GM19043 (cell line): ENCODE results near the gene NR2F1-AS1.
"Not testable (repeated sequence)": the region's sequence is repeated elsewhere in the genome, so short reads cannot be mapped to it uniquely, and the experiment has no call there.

Source experiments
- ATAC-seq: cut with Tn5 transposase; IDR thresholded peaks from one replicate; pipeline ENCODE4 v1.9.1; 2021; ENCODE audit warnings: low read depth; ENCODE audit not compliant: unreplicated experiment

NR2F1-AS1 gene

DNA sequence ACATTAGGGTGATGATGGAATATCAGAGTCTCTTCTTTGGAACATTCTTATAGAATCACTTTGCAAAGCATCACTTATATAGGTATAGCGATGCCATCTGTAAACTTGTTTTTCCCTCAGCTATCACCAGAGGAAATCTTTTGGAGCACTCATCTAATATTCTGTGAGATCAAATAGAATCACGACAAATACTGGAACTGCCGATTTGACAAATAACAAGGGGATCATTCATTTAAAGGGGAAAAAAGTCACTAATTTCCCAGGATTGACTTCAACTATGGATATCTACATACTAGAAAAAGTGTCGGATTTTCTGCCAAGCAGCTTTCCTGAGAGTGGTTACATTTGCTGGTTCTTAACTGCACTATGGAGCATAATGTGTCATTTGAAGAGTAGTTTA, 178.6 kb downstream of the NR2F1-AS1 start:
- ATAC-seq: no peak

DNA sequence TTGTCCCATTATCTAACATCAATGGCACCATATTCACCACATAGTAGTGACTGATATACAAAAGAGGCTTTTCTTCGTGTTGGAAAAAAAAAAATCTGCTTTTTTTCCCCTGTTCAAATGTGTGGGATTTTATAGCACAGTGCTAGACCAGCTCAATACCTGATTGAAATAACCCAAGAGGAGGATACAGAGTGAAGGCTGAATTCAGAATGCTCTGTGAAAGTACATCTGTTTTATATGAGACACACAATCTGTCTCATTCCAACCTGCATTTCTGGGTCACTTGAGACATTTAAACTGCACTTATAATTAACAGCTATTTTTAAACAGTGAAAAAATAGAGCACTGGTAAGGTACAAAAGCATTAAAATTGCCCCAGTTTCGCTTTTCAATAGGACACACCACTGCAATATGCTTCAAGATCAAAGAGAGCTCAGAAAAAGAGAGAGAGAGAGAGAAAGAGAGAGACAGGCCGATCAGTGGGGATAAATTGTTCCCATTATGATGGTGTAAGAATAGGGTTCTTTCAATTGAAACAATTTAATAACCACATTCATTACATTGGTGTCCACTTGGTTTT, 179.3 kb downstream of the NR2F1-AS1 start:
- no peak for ATAC-seq

DNA sequence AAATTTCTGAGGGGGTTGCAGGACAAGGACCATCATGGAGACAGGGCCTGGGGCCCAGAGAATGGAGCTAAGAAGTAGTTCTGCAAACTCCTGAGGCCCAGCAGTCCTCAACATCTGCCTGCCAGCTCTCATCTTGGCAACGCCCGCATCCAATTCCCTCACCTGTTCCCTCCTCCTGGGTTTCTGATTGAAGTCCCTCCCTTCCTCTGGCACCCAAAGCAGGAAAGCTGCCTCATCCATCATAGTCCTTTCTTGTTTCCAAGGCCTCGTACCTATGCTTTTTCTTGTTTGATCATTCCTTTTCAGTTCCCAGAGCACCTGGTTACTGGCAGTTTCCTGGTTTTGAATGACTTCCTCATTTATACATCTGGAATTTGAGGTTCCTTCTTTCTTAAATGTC, 181.3 kb downstream of the NR2F1-AS1 start:
- ATAC-seq: no peak

DNA sequence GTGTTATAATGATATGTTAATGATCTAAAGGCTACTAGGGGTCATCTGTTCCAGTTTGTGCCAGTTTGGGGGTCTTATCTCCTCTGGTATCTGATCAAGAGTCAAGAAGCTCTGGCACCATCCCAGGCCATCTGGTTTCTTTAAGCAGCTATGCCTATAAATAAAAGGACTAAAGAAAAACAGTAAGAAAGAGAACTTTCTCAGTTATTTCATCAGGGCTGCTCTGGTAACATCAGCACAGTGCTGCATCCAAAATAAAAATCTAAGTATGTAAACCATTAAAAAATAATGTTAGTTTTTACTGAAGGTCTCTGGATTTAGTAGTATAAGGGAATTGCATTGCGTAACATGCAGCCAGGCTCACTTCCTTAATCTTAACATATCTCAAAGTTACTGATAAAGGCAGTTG, 185.0 kb downstream of the NR2F1-AS1 start:
- no peak for ATAC-seq

DNA sequence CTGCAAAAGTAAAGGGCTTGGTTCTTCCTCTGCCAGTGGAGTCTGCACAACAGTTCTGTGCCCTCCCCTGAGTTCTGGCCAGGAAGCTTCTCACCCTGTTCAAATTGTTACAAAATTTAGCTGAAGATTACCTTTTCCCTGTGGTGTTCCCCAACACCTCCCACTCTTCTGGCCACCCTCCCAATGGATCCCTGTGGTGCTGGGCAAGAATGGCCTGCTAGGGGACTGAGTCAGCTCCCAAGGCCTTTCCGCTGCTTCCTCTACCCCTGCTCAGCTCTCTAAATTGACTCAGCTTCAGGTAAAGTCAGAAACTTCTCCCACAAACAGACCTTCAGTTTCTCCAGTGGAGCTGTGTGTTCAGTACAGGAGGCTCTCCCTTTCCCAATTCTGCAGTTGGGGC, 186.0 kb downstream of the NR2F1-AS1 start:
- ATAC-seq: no peak

DNA sequence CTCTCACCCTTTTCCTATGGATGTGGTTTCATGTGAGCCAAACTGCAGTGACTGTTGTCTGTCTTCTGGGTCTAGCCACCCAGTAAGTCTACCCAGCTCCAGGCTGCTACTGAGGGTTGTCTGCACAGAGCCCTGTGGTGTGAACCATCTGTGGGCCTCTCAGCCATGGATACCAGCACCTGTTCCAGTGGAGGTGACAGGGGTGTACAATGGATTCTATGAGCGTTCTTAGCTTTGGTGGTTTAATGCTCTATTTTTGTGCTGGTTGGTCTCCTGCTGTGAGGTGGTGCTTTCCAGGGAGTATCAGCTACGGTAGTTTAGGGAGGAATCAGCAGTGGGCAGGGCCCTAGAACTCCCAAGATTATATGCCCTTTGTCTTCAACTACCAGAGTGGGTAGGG, 186.7 kb downstream of the NR2F1-AS1 start:
- ATAC-seq: no peak

DNA sequence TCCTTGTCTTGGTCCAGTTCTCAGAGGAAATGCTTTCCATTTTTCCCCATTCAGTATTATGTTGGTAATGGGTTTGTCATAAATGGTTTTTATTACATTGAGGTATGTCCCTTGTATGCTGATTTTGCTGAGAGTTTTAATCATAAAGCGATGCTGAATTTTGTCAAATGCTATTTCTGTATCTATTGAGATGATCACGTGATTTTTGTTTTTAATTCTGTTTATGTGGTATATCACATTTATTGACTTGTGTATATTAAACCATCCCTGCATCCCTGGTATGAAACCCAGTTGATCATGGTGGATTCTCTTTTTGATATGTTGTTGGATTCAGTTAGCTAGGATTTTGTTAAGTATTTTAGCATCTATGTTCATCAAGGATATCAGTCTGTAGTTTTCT, 189.8 kb downstream of the NR2F1-AS1 start:
- not testable (repeated sequence) for ATAC-seq

DNA sequence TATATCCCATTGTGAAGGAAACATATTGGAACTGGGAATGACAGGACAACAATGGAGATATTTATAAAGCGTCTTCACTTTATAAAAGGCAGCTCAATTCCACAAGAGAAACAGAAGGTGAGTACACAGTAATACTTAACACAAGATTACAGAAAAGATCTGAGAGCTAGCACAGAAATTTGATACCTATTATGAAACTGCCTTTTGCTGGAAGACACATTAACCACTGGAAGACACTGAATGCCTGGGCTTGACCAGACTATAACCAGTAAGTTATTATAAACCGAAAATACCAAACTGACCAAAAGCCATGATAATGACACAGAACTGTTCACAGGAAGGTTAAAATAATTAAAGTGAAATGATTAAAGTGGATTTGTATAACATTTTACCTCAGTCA, 195.4 kb downstream of the NR2F1-AS1 start:
- no peak for ATAC-seq

DNA sequence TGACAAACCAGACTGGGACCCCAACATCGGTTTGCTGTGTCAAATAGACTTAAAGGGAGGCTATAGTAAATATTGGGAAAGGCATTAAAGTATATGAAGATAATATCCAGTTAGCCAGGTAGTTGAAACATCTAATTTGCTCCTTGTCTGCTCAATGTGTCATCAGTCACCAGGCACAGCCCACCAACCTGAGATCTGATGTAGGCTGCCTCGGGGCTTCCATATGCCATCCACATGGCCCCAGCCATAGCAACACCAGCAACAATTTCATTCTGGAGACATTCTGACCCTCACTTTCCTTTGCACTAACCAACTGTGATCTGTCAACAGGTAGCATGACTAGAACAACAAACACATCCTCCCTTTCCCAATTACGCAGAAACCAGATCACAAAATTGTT, 196.0 kb downstream of the NR2F1-AS1 start:
- no peak for ATAC-seq

DNA sequence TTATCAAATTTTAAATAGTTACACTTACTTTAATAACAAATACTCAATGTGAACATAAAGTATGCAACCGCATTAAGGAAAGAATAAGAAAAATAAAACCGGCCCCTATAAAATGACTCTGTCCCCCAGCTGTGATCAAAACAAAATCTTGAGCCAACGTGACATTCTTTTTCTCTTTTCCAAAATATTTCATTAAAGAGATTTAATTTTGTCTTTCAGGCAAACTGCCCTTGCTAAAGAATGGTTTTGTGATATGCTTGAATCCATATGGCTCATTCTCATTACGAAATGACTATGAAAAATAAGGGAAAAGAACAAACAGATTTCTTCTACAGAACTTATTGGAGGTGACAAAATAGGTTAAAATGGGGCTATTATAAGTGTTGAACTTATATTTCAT, 197.0 kb downstream of the NR2F1-AS1 start:
- ATAC-seq: no peak

DNA sequence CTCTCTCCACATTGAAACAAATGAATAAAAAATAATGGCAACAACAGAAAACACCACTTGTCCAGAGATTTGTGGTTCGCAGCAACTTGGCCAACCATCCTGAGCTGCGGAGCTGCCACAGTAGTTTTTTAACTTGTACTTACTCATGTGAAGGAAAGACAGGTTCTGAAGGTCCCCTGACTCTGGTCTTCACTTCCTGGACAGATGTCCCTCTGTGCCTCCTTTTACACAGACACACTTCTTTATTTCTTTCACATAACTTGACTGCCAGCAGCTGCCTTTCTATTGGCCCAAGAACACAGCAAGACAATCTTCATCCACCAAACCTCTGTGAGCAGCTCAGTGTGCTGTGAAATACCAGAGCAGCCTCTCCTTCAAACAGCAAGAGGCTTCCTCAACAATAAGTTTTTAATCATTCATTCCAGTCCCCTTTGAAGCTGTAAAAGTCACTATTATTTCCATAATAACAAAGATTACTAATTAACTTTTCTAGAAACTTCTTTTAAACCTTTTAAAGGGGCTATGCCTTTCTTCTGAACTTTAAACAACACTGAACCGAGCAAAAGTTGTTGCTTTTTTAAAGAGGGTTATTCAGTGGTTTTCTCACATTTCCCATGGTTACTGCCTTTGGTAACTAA, 198.7 kb downstream of the NR2F1-AS1 start:
- no peak for ATAC-seq

DNA sequence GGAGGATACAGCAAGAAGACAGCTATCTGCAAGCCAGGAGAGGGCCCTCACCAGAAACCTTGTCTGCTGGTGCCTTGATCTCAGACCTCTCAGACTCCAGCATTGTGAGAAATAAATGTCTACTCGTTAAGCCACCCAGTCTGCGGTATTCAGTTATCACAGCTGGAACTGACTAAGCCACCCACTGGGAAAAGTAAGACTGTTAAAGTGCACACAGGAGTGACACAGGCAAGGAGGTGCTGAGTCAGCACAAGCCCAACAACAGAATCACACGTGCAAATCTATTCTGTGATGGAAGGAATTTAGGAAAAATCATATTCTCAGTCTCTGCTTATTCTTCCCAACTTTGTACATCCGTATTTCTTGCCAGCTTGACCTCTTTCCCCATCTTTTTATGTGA, 200.0 kb downstream of the NR2F1-AS1 start:
- no peak for ATAC-seq

DNA sequence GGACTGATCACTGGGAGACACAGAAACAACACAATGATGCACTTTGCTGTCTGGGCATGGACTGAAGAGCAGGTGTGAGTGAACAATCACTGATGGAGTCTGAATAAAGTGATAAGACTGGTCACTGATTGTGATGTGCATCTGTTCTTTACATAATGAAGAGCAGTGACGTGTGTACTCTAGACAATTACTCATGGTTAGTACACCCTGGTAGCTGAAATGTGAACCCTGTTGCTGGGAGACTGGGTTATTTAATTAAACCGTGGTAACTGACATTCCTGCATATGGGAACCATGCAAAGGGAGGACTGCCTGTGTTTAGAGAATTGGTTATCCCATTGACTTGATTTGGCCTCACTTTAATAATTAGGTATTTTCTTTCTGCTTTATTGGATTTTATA, 202.9 kb downstream of the NR2F1-AS1 start:
- ATAC-seq: no peak

DNA sequence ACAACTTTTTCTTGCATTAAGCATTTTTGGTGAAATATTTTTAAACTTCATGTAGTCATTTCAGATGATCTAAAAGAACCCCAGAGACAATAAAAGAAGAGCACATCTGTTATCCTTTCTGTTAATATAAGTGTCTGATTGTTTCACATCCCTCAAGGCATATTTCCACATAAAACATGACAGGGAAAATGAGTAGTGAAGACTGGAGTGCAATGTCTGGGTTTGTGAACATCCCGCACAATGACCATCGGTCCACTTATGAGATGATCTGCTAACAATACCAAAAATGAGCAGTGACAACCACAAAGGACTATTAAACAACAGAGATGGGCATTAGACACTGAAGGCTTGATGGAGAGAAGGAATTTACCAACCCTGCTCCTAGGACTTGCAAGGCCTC, 209.1 kb downstream of the NR2F1-AS1 start:
- ATAC-seq: no peak

DNA sequence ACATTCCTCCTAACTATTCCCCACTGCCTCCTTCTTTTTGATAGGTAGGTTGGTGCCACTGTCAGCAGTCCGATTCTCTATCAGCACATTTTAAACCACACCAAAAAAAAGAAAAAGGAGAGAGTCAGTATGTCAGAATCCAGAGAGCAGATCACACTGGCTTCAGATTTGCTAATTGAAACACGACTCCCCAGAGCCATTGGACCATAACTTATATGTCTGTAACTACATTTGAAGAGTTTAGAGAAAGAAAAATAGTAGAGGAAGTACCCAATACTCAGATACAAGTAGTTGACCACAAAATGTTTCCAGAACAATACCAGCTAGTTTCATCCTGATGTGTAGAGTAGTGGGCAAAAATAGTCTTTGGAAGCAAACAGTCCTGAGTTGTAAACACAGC, 216.6 kb downstream of the NR2F1-AS1 start:
- ATAC-seq: no peak

DNA sequence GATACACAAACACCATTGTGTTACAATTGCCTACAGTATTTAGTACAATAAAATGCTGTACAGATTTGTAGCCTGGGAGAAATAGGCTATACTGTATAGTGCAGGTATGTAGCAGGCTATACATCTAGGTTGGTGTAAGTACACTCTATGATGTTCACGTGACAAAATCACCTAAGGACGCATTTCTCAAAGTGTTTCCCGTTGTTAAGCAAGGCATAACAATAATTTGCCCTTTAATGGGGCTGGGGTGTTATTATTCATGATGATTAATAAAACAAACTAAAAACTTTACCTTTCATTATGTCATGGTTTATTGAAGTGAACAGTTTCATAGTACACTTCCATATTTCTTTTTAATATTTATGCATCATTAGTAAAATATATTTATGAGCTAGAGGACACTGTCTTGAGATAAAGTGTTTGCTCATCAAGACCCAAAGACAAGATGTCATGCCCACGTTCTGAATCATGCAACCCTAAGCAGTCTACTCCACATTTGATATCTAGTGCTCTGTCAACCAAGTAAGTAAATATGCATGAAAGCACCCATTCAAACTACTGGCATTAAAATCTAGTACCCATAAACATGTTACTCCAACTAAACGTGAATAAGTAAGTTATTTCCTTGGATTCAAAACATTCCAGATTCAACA, 220.5 kb downstream of the NR2F1-AS1 start:
- no peak for ATAC-seq

DNA sequence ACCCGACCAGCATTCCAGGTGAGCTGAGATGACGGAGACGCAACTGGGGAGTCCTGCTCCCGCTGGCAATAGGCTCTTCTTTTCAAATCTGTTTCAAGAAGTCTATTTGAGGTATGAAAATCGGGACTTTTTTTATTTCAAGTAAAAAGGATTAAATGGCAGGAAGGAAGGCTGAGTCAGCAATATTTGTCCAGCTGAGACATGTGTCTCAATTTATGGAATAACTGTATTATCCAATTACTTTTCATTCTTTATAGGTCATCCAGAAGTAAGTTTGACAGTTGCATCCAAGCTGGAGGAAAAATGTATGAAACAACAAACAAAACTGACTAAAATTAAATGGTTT, 221.1 kb downstream of the NR2F1-AS1 start:
- no peak for ATAC-seq
